DMS 273 (cell line): Measurements from ENCODE around the gene PARS2.

Experiments
- DNase-seq: peaks from one replicate; lab custom pipeline; 2025; ENCODE audit not compliant: unreplicated experiment; lab: John Stamatoyannopoulos, UW

Gene PARS2

GRCh38 chr1:54800041-54800898 lies 35.9 kb upstream of the PARS2 start:
- no peak for DNase-seq

GRCh38 chr1:54798769-54799641 lies 34.7 kb upstream of the PARS2 start:
- no peak for DNase-seq

GRCh38 chr1:54798206-54798605 lies 33.9 kb upstream of the PARS2 start:
- no peak for DNase-seq

GRCh38 chr1:54796902-54797301 lies 32.6 kb upstream of the PARS2 start:
- no peak for DNase-seq

- no peak for DNase-seq
Observed at GRCh38 chr1:54795841-54796468, 31.6 kb upstream of the PARS2 start.

- no peak for DNase-seq
Observed at GRCh38 chr1:54795356-54795665, 31.0 kb upstream of the PARS2 start.

GRCh38 chr1:54794451-54795355 lies 30.4 kb upstream of the PARS2 start:
- no peak for DNase-seq

- DNase-seq, result peak; percentile 66
Observed at GRCh38 chr1:54792686-54793282, 28.5 kb upstream of the PARS2 start.

- DNase-seq, result peak; percentile 86
Observed at GRCh38 chr1:54791880-54792522, 27.7 kb upstream of the PARS2 start.

GRCh38 chr1:54788459-54788858 lies 24.1 kb upstream of the PARS2 start:
- DNase-seq, result no peak

- DNase-seq, result no peak
Observed at GRCh38 chr1:54787604-54788003, 23.3 kb upstream of the PARS2 start.

- DNase-seq, result no peak
Observed at GRCh38 chr1:54786778-54787177, 22.5 kb upstream of the PARS2 start.

GRCh38 chr1:54784066-54784465 lies 19.7 kb upstream of the PARS2 start:
- DNase-seq, result peak; percentile 13

GRCh38 chr1:54782588-54782987 lies 18.3 kb upstream of the PARS2 start:
- no peak for DNase-seq

- DNase-seq, result no peak
Observed at GRCh38 chr1:54782156-54782555, 17.8 kb upstream of the PARS2 start.

GRCh38 chr1:54781023-54781723 lies 16.9 kb upstream of the PARS2 start:
- no peak for DNase-seq

GRCh38 chr1:54777431-54777830 lies 13.1 kb upstream of the PARS2 start:
- DNase-seq, result no peak

- DNase-seq, result no peak
Observed at GRCh38 chr1:54777011-54777410, 12.7 kb upstream of the PARS2 start.
